Neutrophil (primary cell): ENCODE measurements around the gene ZFP1.
"Not testable (repeated sequence)": the region's sequence is repeated elsewhere in the genome, so short reads cannot be mapped to it uniquely, and the experiment has no call there.

ENCODE experiments used
- H3K27ac ChIP-seq: fragments of 200-600 bp; sonication (generic); 2 replicates; pipeline ENCODE4 v1.5.1; 2016; ENCODE audit warnings: mild to moderate bottlenecking, moderate library complexity
- H3K27me3 ChIP-seq: fragments of 200-600 bp; sonication (generic); 2 replicates; pipeline ENCODE4 v1.6.0; 2016; ENCODE audit warnings: mild to moderate bottlenecking
- H3K36me3 ChIP-seq: fragments of 200-600 bp; sonication (generic); 2 replicates; pipeline ENCODE4 v1.5.1; 2017
- H3K4me1 ChIP-seq, 2 experiments: fragments of 200-600 bp in 1 of 2; sonication (generic) in 1 of 2; 1 replicate in 1 of 2; 2 replicates in 1 of 2; pipeline versions ENCODE4 v1.5.1 to v1.6.1; 2013 to 2016; ENCODE audit warnings: low read depth in 1 of 2, low read length in 1 of 2, mild to moderate bottlenecking in 1 of 2, moderate library complexity in 1 of 2; ENCODE audit not compliant: control insufficient read depth in 1 of 2, insufficient read depth in 1 of 2
- H3K4me3 ChIP-seq, 2 experiments: fragments of 200-600 bp in 1 of 2; sonication (generic) in 1 of 2; 1 replicate in 1 of 2; 2 replicates in 1 of 2; pipeline ENCODE4 v1.5.1; 2013 to 2016; ENCODE audit warnings: low read depth in 1 of 2, low read length in 1 of 2, mild to moderate bottlenecking in 1 of 2, moderate library complexity in 1 of 2
- H3K9me3 ChIP-seq: fragments of 200-600 bp; sonication (generic); 2 replicates; pipeline ENCODE4 v1.5.1; 2016
- CTCF ChIP-seq: fragments of 200-600 bp; sonication (generic); IDR thresholded peaks from 2 replicates; pipeline ENCODE4 v1.5.1; 2016; ENCODE audit warnings: antibody characterized with exemption

ZFP1 gene

GRCh38 chr16:75121949-75122568 is 26.3 kb upstream of the ZFP1 start:
- TF ChIP-seq CTCF: no peak

GRCh38 chr16:75122609-75123008 is 25.7 kb upstream of the ZFP1 start:
- H3K27ac ChIP-seq: no peak overlapping the region
- H3K4me1 ChIP-seq: no peaks in the 10 kb centered on the region
- H3K9me3 ChIP-seq: peaks cover 9% of the 10 kb centered on the region
- TF ChIP-seq CTCF: no peak
- H3K27me3 ChIP-seq: no peaks in the 10 kb centered on the region
- no peaks in the 10 kb centered on the region for H3K36me3 ChIP-seq
- no peak overlapping the region for H3K4me3 ChIP-seq

More at GRCh38 chr16:75121949-75122568, 26.3 kb upstream of the ZFP1 start:
- no peaks in the 10 kb centered on the region for H3K4me1 ChIP-seq
- peaks cover 9% of the 10 kb centered on the region for H3K9me3 ChIP-seq
- H3K27ac ChIP-seq: no peak overlapping the region
- H3K27me3 ChIP-seq: no peaks in the 10 kb centered on the region
- no peaks in the 10 kb centered on the region for H3K36me3 ChIP-seq
- H3K4me3 ChIP-seq: no peak overlapping the region

- Histone ChIP-seq H3K4me1 (no peaks in the 10 kb centered on the region), H3K4me3 (no peak overlapping the region), H3K9me3 (no peaks in the 10 kb centered on the region), H3K36me3 (no peaks in the 10 kb centered on the region), H3K27me3 (no peaks in the 10 kb centered on the region), H3K27ac (no peak overlapping the region)
- TF ChIP-seq CTCF: no peak
Observed at GRCh38 chr16:75127713-75128415, 20.5 kb upstream of the ZFP1 start.

- H3K4me3 ChIP-seq, H3K4me1 ChIP-seq, H3K9me3 ChIP-seq, H3K36me3 ChIP-seq, H3K27ac ChIP-seq, H3K27me3 ChIP-seq: not testable (repeated sequence)
Observed at GRCh38 chr16:75129421-75130149, 18.7 kb upstream of the ZFP1 start.

- no peak overlapping the region for H3K4me3 ChIP-seq
- no peaks in the 10 kb centered on the region for H3K4me1 ChIP-seq
- H3K27me3 ChIP-seq: no peaks in the 10 kb centered on the region
- H3K36me3 ChIP-seq: no peaks in the 10 kb centered on the region
- TF ChIP-seq CTCF: no peak
- no peak overlapping the region for H3K27ac ChIP-seq
- no peaks in the 10 kb centered on the region for H3K9me3 ChIP-seq
Observed at GRCh38 chr16:75130150-75130771, 18.1 kb upstream of the ZFP1 start.
